ENCODE measurements around the gene RETREG1.
"Not testable (repeated sequence)": the region's sequence is repeated elsewhere in the genome, so short reads cannot be mapped to it uniquely, and the experiment has no call there.

The RETREG1 gene

GRCh38 chr5:16550316-16550952, 66.4 kb downstream of the RETREG1 start:
- no peak for DNase-seq

GRCh38 chr5:16549491-16550206, 67.1 kb downstream of the RETREG1 start:
- no peak for DNase-seq

GRCh38 chr5:16548812-16549211, 68.0 kb downstream of the RETREG1 start:
- no peak for DNase-seq

- no peak for DNase-seq
These were observed 68.7 kb downstream of the RETREG1 start for GRCh38 chr5:16548115-16548514.

GRCh38 chr5:16547200-16547842, 69.5 kb downstream of the RETREG1 start:
- no peak for DNase-seq

GRCh38 chr5:16546732-16547131, 70.1 kb downstream of the RETREG1 start:
- DNase-seq: no peak

- no peak for DNase-seq
These were observed 72.0 kb downstream of the RETREG1 start for GRCh38 chr5:16544607-16545374.

GRCh38 chr5:16543206-16543605, 73.6 kb downstream of the RETREG1 start:
- not testable (repeated sequence) for DNase-seq

GRCh38 chr5:16542236-16542635, 74.6 kb downstream of the RETREG1 start:
- no peak for DNase-seq

- DNase-seq: not testable (repeated sequence)
These were observed 75.2 kb downstream of the RETREG1 start for GRCh38 chr5:16541592-16541991.

- no peak for DNase-seq
These were observed 76.4 kb downstream of the RETREG1 start for GRCh38 chr5:16540421-16540820.

GRCh38 chr5:16539169-16539666, 77.6 kb downstream of the RETREG1 start:
- no peak for DNase-seq

- no peak for DNase-seq
These were observed 78.8 kb downstream of the RETREG1 start for GRCh38 chr5:16538006-16538405.

- DNase-seq: no peak
These were observed 80.0 kb downstream of the RETREG1 start for GRCh38 chr5:16536818-16537217.

- DNase-seq: no peak
These were observed 80.6 kb downstream of the RETREG1 start for GRCh38 chr5:16536246-16536645.

- no peak for DNase-seq
These were observed 82.5 kb downstream of the RETREG1 start for GRCh38 chr5:16534280-16534679.

- no peak for DNase-seq
These were observed 85.6 kb downstream of the RETREG1 start for GRCh38 chr5:16531063-16531648.

- DNase-seq: no peak
These were observed 87.5 kb downstream of the RETREG1 start for GRCh38 chr5:16529306-16529705.

GRCh38 chr5:16528382-16529110, 88.3 kb downstream of the RETREG1 start:
- DNase-seq: no peak

- DNase-seq: no peak
These were observed 91.1 kb downstream of the RETREG1 start for GRCh38 chr5:16525651-16526050.

GRCh38 chr5:16524286-16524685, 92.5 kb downstream of the RETREG1 start:
- no peak for DNase-seq
